Measurements from ENCODE around the gene TRERF1.

- TF ChIP-seq, protein P1, sequence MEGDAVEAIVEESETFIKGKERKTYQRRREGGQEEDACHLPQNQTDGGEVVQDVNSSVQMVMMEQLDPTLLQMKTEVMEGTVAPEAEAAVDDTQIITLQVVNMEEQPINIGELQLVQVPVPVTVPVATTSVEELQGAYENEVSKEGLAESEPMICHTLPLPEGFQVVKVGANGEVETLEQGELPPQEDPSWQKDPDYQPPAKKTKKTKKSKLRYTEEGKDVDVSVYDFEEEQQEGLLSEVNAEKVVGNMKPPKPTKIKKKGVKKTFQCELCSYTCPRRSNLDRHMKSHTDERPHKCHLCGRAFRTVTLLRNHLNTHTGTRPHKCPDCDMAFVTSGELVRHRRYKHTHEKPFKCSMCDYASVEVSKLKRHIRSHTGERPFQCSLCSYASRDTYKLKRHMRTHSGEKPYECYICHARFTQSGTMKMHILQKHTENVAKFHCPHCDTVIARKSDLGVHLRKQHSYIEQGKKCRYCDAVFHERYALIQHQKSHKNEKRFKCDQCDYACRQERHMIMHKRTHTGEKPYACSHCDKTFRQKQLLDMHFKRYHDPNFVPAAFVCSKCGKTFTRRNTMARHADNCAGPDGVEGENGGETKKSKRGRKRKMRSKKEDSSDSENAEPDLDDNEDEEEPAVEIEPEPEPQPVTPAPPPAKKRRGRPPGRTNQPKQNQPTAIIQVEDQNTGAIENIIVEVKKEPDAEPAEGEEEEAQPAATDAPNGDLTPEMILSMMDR (IDR thresholded peaks at IDR 0.05), result no peak
- TF ChIP-seq POLR2A (IDR thresholded peaks at IDR 0.05), result no peak
- TF ChIP-seq POLR2AphosphoS5 (IDR thresholded peaks at IDR 0.05), result no peak
- no peak for TF ChIP-seq EP300 (IDR thresholded peaks at IDR 0.05)
Measured at GRCh38 chr6:42175860-42176259, 275.9 kb downstream of the TRERF1 start.

All from suprapubic skin (tissue), 4 donors.